ENCODE results near the gene CKLF.
A peak's percentile ranks its signal among the peaks of the same experiment; 100 is the strongest.

CKLF gene

GRCh38 chr16:66544016-66544757, 8.2 kb upstream of the CKLF start:
- H3K9ac ChIP-seq (ENCODE audit: low read length): no peak overlapping the region
- H2BK12ac ChIP-seq (ENCODE audit: low read length in 2 of 2): no peak overlapping the region
- H3K23ac ChIP-seq (ENCODE audit: low read length in 2 of 2): no peak overlapping the region
- peaks cover 19% of the 10 kb centered on the region for H3K79me1 ChIP-seq (replicated peaks; ENCODE audit: low read length, poor library complexity, severe bottlenecking)
- H3K14ac ChIP-seq (ENCODE audit: low read length in 2 of 2): no peak overlapping the region
- no peak overlapping the region for H2AFZ ChIP-seq (ENCODE audit: low read depth, low read length)
- WGBS: 83% methylated on average over 7 of the region's 7 CpGs
- no peak overlapping the region for H3K18ac ChIP-seq (ENCODE audit: low read depth in 1 of 2, low read length in 2 of 2)
- H2BK15ac ChIP-seq (ENCODE audit: low read depth, poor library complexity, severe bottlenecking): no peak overlapping the region
- H3K27me3 ChIP-seq (ENCODE audit: control insufficient read depth in 1 of 2, insufficient read depth in 1 of 2, low read length in 2 of 2): no peaks in the 10 kb centered on the region
- H3K9me3 ChIP-seq (ENCODE audit: control insufficient read depth, low read length): no peaks in the 10 kb centered on the region
- no peak overlapping the region for H4K91ac ChIP-seq (ENCODE audit: low read length)
- no peak overlapping the region for H4K8ac ChIP-seq (ENCODE audit: low read length)
- peaks cover 28 to 66% of the 10 kb centered on the region in 2 experiments for H3K36me3 ChIP-seq (ENCODE audit: control insufficient read depth in 1 of 2, insufficient read depth in 2 of 2, low read depth in 1 of 2, low read length in 2 of 2)
- no peak overlapping the region for H2BK120ac ChIP-seq (ENCODE audit: low read depth, low read length)
- no peak overlapping the region for H3K27ac ChIP-seq (ENCODE audit: low read length, poor library complexity, severe bottlenecking)
- no peak overlapping the region for H2BK5ac ChIP-seq (ENCODE audit: low read depth, low read length, poor library complexity, severe bottlenecking)
- no peak overlapping the region for H3K4me2 ChIP-seq (ENCODE audit: low read length, poor library complexity, severe bottlenecking)
- H2AK5ac ChIP-seq (ENCODE audit: low read length, severe bottlenecking): no peak overlapping the region
- H3K4me1 ChIP-seq (ENCODE audit: control insufficient read depth, insufficient read depth, low read depth, low read length): peaks cover 23% of the 10 kb centered on the region
- no peak overlapping the region for H3K4ac ChIP-seq (ENCODE audit: low read depth in 1 of 2, low read length in 2 of 2)
- H3K4me3 ChIP-seq (ENCODE audit: insufficient read depth in 1 of 2, low read depth in 1 of 2, low read length in 2 of 2): no peak overlapping the region
- DNase-seq: no peak

- H3K14ac ChIP-seq (ENCODE audit: low read length in 2 of 2): peak overlapping the region in 1 of 2 experiments; percentile 5
- no peak overlapping the region for H3K27ac ChIP-seq (ENCODE audit: low read length, poor library complexity, severe bottlenecking)
- H3K79me1 ChIP-seq (replicated peaks; ENCODE audit: low read length, poor library complexity, severe bottlenecking): peaks cover 30% of the 10 kb centered on the region
- no peak overlapping the region for H2AFZ ChIP-seq (ENCODE audit: low read depth, low read length)
- H4K8ac ChIP-seq (ENCODE audit: low read length): no peak overlapping the region
- H3K4me3 ChIP-seq (ENCODE audit: insufficient read depth in 1 of 2, low read depth in 1 of 2, low read length in 2 of 2): no peak overlapping the region
- H3K18ac ChIP-seq (ENCODE audit: low read depth in 1 of 2, low read length in 2 of 2): no peak overlapping the region
- H2BK12ac ChIP-seq (ENCODE audit: low read length in 2 of 2): no peak overlapping the region
- no peak overlapping the region for H3K4me2 ChIP-seq (ENCODE audit: low read length, poor library complexity, severe bottlenecking)
- H3K27me3 ChIP-seq (ENCODE audit: control insufficient read depth in 1 of 2, insufficient read depth in 1 of 2, low read length in 2 of 2): no peaks in the 10 kb centered on the region
- 98% methylated on average over 5 of the region's 5 CpGs for WGBS
- H3K4me1 ChIP-seq (ENCODE audit: control insufficient read depth, insufficient read depth, low read depth, low read length): peaks cover 32% of the 10 kb centered on the region
- no peak overlapping the region for H2BK120ac ChIP-seq (ENCODE audit: low read depth, low read length)
- no peak for DNase-seq
- no peak overlapping the region for H2BK15ac ChIP-seq (ENCODE audit: low read depth, poor library complexity, severe bottlenecking)
- peaks cover 20 to 42% of the 10 kb centered on the region in 2 experiments for H3K36me3 ChIP-seq (ENCODE audit: control insufficient read depth in 1 of 2, insufficient read depth in 2 of 2, low read depth in 1 of 2, low read length in 2 of 2)
- H2AK5ac ChIP-seq (ENCODE audit: low read length, severe bottlenecking): peak overlapping the region; percentile 85
- H3K9me3 ChIP-seq (ENCODE audit: control insufficient read depth, low read length): no peaks in the 10 kb centered on the region
- H3K9ac ChIP-seq (ENCODE audit: low read length): no peak overlapping the region
- peak overlapping the region in 1 of 2 experiments; percentile 70 for H3K23ac ChIP-seq (ENCODE audit: low read length in 2 of 2)
- no peak overlapping the region for H3K4ac ChIP-seq (ENCODE audit: low read depth in 1 of 2, low read length in 2 of 2)
- no peak overlapping the region for H4K91ac ChIP-seq (ENCODE audit: low read length)
- peak overlapping the region; percentile 15 for H2BK5ac ChIP-seq (ENCODE audit: low read depth, low read length, poor library complexity, severe bottlenecking)
Measured at GRCh38 chr16:66547101-66547989, 5.0 kb upstream of the CKLF start.

- H2BK5ac ChIP-seq (ENCODE audit: low read depth, low read length, poor library complexity, severe bottlenecking): peak overlapping the region; percentile 24
- H3K4me2 ChIP-seq (ENCODE audit: low read length, poor library complexity, severe bottlenecking): no peak overlapping the region
- H2BK12ac ChIP-seq (ENCODE audit: low read length in 2 of 2): no peak overlapping the region
- H3K4ac ChIP-seq (ENCODE audit: low read depth in 1 of 2, low read length in 2 of 2): no peak overlapping the region
- 98% methylated on average over 4 of the region's 4 CpGs for WGBS
- peaks cover 35% of the 10 kb centered on the region for H3K79me1 ChIP-seq (replicated peaks; ENCODE audit: low read length, poor library complexity, severe bottlenecking)
- peaks cover 19 to 41% of the 10 kb centered on the region in 2 experiments for H3K36me3 ChIP-seq (ENCODE audit: control insufficient read depth in 1 of 2, insufficient read depth in 2 of 2, low read depth in 1 of 2, low read length in 2 of 2)
- H3K9me3 ChIP-seq (ENCODE audit: control insufficient read depth, low read length): no peaks in the 10 kb centered on the region
- no peaks in the 10 kb centered on the region for H3K27me3 ChIP-seq (ENCODE audit: control insufficient read depth in 1 of 2, insufficient read depth in 1 of 2, low read length in 2 of 2)
- no peak overlapping the region for H3K23ac ChIP-seq (ENCODE audit: low read length in 2 of 2)
- H3K14ac ChIP-seq (ENCODE audit: low read length in 2 of 2): no peak overlapping the region
- H3K9ac ChIP-seq (ENCODE audit: low read length): no peak overlapping the region
- peak overlapping the region; percentile 51 for H4K8ac ChIP-seq (ENCODE audit: low read length)
- H3K27ac ChIP-seq (ENCODE audit: low read length, poor library complexity, severe bottlenecking): no peak overlapping the region
- no peak overlapping the region for H2BK120ac ChIP-seq (ENCODE audit: low read depth, low read length)
- no peak for DNase-seq
- H3K4me1 ChIP-seq (ENCODE audit: control insufficient read depth, insufficient read depth, low read depth, low read length): peaks cover 38% of the 10 kb centered on the region
- no peak overlapping the region for H2AFZ ChIP-seq (ENCODE audit: low read depth, low read length)
- peak overlapping the region in 1 of 2 experiments; percentile 92 for H3K4me3 ChIP-seq (ENCODE audit: insufficient read depth in 1 of 2, low read depth in 1 of 2, low read length in 2 of 2)
- no peak overlapping the region for H3K18ac ChIP-seq (ENCODE audit: low read depth in 1 of 2, low read length in 2 of 2)
- H2BK15ac ChIP-seq (ENCODE audit: low read depth, poor library complexity, severe bottlenecking): no peak overlapping the region
- peak overlapping the region; percentile 95 for H2AK5ac ChIP-seq (ENCODE audit: low read length, severe bottlenecking)
- no peak overlapping the region for H4K91ac ChIP-seq (ENCODE audit: low read length)
Measured at GRCh38 chr16:66548068-66548467, 4.3 kb upstream of the CKLF start.

GRCh38 chr16:66548868-66549267, 3.5 kb upstream of the CKLF start:
- no peak for DNase-seq
- peaks cover 13 to 33% of the 10 kb centered on the region in 2 experiments for H3K36me3 ChIP-seq (ENCODE audit: control insufficient read depth in 1 of 2, insufficient read depth in 2 of 2, low read depth in 1 of 2, low read length in 2 of 2)
- peak overlapping the region; percentile 99 for H4K8ac ChIP-seq (ENCODE audit: low read length)
- peak overlapping the region; percentile 78 for H2AK5ac ChIP-seq (ENCODE audit: low read length, severe bottlenecking)
- H2BK5ac ChIP-seq (ENCODE audit: low read depth, low read length, poor library complexity, severe bottlenecking): no peak overlapping the region
- peak overlapping the region in 1 of 2 experiments; percentile 44 for H3K18ac ChIP-seq (ENCODE audit: low read depth in 1 of 2, low read length in 2 of 2)
- peaks cover 35% of the 10 kb centered on the region for H3K79me1 ChIP-seq (replicated peaks; ENCODE audit: low read length, poor library complexity, severe bottlenecking)
- no peak overlapping the region for H2BK15ac ChIP-seq (ENCODE audit: low read depth, poor library complexity, severe bottlenecking)
- H3K4me2 ChIP-seq (ENCODE audit: low read length, poor library complexity, severe bottlenecking): peak overlapping the region; percentile 93
- no peaks in the 10 kb centered on the region for H3K27me3 ChIP-seq (ENCODE audit: control insufficient read depth in 1 of 2, insufficient read depth in 1 of 2, low read length in 2 of 2)
- WGBS: 98% methylated on average over 9 of the region's 9 CpGs
- H3K4me1 ChIP-seq (ENCODE audit: control insufficient read depth, insufficient read depth, low read depth, low read length): peaks cover 38% of the 10 kb centered on the region
- H3K4ac ChIP-seq (ENCODE audit: low read depth in 1 of 2, low read length in 2 of 2): peak overlapping the region in 1 of 2 experiments; percentile 92
- H3K27ac ChIP-seq (ENCODE audit: low read length, poor library complexity, severe bottlenecking): peak overlapping the region; percentile 90
- peak overlapping the region; percentile 67 to 92 for H3K4me3 ChIP-seq (ENCODE audit: insufficient read depth in 1 of 2, low read depth in 1 of 2, low read length in 2 of 2)
- H3K14ac ChIP-seq (ENCODE audit: low read length in 2 of 2): peak overlapping the region in 1 of 2 experiments; percentile 7
- H2BK120ac ChIP-seq (ENCODE audit: low read depth, low read length): no peak overlapping the region
- H3K9ac ChIP-seq (ENCODE audit: low read length): peak overlapping the region; percentile 98
- peak overlapping the region; percentile 88 for H4K91ac ChIP-seq (ENCODE audit: low read length)
- no peak overlapping the region for H3K23ac ChIP-seq (ENCODE audit: low read length in 2 of 2)
- no peak overlapping the region for H2AFZ ChIP-seq (ENCODE audit: low read depth, low read length)
- peak overlapping the region in 1 of 2 experiments; percentile 17 for H2BK12ac ChIP-seq (ENCODE audit: low read length in 2 of 2)
- no peaks in the 10 kb centered on the region for H3K9me3 ChIP-seq (ENCODE audit: control insufficient read depth, low read length)
